ENCODE data around the gene SURF4.

DNA sequence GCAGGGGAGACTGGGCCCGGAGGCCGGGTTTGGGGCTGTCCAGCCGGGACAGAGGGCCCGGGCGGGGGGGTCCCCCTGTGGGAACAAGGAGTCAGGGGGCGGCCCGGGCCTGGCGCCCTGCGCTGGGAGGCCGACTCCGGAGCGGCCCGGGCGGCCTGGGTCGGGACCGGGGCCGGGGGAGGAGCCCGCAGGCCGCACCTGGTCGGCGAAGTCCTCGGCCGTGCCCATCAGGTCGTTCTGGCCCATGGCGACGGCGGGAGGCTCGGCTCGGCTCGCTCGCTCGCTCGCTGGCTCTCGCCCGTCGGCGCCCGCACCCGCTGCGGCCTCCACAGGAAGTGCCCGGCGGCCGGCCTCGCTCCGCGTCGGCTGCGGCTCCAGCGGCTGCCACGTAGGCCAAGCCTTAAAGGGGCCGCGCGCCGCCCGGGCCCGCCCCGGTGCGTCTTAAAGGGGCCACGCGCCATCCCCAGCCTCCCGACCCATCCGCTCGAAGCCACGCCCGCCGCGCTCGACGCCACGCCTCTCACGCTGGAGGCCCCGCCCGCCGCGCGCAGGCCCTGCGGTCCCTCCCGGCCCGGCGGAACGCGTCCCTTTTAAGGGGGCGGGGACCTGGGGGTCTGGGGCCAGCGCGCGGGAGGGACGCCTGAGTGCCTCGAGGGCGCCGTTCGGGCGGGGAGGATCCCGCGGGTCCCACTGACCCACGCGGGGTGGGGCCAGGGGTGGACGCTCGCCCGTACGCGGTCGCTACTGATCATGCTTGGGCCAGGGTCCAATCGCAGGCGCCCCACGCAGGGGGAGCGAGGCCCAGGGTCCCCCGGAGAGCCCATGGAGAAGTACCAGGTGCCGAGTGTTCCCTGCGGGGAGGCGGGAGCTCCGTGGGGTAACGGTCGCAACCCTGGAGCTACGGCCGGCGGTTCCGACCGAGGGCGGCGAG, at the start of gene SURF4, which contains the start of gene STKLD1:
- TF ChIP-seq, protein P1, sequence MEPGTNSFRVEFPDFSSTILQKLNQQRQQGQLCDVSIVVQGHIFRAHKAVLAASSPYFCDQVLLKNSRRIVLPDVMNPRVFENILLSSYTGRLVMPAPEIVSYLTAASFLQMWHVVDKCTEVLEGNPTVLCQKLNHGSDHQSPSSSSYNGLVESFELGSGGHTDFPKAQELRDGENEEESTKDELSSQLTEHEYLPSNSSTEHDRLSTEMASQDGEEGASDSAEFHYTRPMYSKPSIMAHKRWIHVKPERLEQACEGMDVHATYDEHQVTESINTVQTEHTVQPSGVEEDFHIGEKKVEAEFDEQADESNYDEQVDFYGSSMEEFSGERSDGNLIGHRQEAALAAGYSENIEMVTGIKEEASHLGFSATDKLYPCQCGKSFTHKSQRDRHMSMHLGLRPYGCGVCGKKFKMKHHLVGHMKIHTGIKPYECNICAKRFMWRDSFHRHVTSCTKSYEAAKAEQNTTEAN (CRISPR knock-in tag; IDR thresholded peaks at IDR 0.05) = peak; percentile 88
- TF ChIP-seq ZNF138 (CRISPR knock-in tag; conservative IDR thresholded peaks at IDR 0.05) (peak; percentile 73), ZNF121 (CRISPR knock-in tag; IDR thresholded peaks at IDR 0.05) (no peak), JUN (CRISPR knock-in tag; IDR thresholded peaks at IDR 0.05) (no peak), ZNF416 (CRISPR knock-in tag; IDR thresholded peaks at IDR 0.05) (no peak)
- TF ChIP-seq, protein P2, sequence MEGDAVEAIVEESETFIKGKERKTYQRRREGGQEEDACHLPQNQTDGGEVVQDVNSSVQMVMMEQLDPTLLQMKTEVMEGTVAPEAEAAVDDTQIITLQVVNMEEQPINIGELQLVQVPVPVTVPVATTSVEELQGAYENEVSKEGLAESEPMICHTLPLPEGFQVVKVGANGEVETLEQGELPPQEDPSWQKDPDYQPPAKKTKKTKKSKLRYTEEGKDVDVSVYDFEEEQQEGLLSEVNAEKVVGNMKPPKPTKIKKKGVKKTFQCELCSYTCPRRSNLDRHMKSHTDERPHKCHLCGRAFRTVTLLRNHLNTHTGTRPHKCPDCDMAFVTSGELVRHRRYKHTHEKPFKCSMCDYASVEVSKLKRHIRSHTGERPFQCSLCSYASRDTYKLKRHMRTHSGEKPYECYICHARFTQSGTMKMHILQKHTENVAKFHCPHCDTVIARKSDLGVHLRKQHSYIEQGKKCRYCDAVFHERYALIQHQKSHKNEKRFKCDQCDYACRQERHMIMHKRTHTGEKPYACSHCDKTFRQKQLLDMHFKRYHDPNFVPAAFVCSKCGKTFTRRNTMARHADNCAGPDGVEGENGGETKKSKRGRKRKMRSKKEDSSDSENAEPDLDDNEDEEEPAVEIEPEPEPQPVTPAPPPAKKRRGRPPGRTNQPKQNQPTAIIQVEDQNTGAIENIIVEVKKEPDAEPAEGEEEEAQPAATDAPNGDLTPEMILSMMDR (IDR thresholded peaks at IDR 0.05) = no peak
